Left forelimb (tissue), 1 donor: ENCODE measurements around the gene RABGGTB.
"Not testable (repeated sequence)": the region's sequence is repeated elsewhere in the genome, so short reads cannot be mapped to it uniquely, and the experiment has no call there.

ENCODE experiments used
- DNase-seq: peaks from one replicate; pipeline ENCODE4 v3.0.0-alpha.2; 2018; ENCODE audit warnings: low spot score

The RABGGTB gene

DNA sequence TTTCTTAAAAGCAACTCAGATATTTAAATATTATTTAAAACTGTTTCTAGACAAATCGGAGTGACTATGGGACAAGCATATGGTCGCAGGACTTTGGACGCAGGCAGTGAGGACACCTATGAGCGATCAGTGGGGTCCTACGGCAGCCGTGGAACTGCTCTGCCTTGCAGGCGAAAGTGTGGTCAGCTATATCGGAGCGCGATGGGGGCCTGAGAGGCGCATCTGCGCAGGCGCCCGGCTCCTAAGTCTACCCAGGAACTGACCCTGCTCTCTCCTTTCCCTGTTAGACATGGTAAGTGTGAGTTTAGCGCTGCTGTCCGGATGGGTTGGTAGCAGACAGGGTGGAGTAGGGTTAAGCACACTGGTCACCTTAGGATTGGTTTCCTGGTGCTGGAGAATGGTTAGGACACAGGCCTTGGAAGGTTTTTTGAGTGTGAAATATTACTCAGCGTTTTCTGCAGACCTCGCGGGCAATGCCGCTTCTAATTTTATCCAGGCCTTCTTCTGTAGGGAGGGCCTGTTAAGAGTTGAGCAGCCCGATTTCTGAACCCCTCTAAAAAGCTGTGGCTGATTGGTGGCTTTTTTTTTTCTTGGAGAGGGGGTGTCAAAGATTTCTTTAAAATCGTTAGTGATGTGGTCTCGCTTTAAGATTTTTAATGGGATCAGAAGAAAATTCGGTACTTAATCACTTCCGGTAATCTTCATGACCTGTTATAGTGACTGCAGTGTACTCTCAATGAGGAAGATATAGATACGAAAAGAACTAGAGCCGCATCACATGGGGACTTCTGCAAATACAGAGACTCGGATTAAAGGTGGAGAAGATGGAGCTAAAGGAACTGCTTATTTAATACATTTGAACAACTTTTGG lies at the start of gene RABGGTB:
RABGGTB (plus strand) TSS at position 274 of the 871 bp plus-strand sequence; CDS start at position 290, 16 bp downstream.
- peak; percentile 93 for DNase-seq

DNA sequence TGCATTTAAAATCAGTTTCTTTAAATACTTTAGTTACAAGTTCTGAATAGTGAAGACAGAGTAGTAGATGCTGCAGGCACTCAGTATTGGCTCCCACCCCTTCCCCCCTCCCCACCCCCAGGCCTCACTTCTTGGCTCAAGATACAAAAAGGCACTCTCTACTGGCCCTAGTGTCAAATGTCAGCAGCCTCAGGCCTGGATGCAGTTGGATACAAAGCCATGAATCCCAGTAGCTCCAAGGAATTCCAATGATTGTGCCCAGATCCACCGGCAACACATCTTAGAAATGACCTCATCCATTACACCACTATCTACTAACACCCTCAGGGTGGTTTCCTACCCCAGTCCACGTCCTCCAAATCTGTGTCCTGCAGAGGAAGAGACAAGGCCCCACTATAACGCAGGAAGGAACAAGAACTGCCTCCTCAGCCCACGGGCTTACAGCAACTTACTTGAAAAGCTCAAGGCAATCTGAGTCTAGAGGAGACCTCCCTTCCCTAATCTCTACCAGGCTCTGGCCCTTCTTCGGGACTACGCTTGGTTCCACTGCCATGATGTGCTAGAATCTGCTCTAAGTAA lies 43.9 kb upstream of the RABGGTB start:
- DNase-seq: no peak

DNA sequence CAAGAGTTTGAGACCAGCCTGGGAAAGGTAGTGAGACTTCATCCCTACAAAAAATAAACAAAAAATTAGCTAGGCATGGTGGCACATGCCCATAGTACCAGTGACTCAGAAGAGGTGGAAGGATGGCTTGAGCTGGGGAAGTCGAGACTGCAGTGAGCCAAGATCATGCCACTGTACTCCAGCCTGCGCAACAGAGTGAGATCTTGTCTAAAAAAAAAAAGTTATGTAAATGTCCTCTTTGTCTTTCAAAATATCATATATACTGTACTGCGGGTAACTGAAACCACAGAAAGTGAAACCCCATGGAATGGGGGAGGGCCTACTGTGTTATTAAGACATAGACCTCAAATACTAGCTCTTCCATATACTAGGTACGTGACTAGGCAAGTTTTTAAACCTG lies 40.8 kb upstream of the RABGGTB start:
- DNase-seq: no peak

DNA sequence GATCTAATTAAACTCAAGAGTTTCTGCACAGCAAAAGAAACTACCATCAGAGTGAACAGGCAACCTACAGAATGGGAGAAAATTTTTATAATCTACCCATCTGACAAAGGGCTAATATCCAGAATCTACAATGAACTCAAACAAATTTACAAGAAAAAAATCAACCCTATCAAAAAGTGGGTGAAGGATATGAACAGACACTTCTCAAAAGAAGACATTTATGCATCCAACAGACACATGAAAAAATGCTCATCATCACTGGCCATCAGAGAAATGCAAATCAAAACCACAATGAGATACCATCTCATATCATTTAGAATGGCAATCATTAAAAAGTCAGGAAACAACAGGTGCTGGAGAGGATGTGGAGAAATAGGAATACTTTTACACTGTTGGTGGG lies 28.8 kb upstream of the RABGGTB start:
- not testable (repeated sequence) for DNase-seq

DNA sequence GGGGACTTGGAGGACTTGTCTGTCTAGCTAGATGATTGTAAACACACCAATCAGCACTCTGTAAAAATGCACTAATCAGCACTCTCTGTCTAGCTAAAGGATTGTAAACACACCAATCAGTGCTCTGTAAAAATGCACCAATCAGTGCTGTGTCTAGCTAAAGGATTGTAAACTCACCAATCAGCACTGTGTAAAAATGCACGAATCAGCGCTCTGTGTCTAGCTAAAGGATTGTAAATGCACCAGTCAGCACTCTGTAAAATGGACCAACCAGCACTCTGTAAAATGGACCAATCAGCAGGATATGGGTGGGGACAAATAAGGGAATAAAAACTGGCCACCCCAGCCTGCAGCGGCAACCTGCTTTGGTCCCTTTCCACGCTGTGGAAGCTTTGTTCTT lies 27.5 kb upstream of the RABGGTB start:
- not testable (repeated sequence) for DNase-seq

DNA sequence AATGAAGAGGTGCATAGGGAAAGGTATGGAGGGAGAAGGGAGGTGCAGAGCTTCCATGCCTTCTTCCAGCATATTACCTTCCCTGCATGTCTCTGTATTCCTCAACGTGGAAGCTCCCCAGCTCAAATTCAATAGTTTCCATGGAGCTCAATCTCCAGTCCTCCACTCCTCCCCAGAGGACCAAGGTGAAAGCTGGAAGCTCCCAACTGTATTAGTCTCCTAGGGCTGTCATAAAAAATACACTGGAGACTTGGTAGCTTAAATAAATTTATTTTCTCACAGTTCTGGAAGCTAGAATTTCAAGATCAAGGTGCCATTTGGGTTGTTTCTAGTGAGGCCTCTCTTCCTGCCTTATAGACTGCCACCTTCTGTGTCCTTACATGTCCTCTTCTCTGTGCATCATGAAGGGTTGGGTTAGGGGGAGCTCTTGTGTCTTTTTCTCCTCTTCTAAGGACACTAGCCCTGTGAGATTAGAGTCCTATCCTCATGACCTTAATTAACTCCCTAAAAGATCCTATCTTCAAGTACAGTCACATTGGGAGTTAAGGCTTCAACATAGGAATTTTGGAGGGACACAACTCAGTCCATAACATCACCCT lies 21.9 kb upstream of the RABGGTB start:
- DNase-seq: no peak

DNA sequence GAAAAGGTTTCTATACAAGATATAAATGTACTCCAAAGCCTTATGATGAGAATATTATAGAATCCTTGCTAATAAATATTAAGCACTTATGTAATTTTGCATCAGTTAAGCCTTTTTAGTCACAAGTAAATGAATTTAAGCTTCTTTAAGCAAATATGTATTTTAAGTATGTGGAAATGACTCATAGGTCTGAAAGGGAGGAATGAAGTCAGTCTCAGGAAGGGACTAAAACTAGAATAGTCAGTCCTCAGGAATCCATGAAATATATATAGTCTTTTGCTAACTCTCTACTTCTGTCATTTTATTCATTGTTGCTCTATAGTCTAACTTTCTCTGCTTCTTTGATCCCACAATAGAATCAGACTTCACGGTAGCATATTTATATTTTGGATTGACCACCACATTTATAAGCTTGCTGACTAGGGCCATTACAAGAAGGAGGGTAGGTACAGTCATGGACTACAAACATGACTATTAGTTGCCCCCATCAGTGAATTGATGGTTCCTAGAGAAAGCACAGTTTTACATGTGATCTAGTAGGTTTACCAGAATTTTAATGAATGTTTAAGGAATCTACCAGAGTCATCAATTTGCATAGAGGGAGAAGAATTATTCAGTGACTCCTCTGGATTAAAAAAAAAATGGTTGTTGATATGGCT lies 20.2 kb upstream of the RABGGTB start:
- DNase-seq: no peak

DNA sequence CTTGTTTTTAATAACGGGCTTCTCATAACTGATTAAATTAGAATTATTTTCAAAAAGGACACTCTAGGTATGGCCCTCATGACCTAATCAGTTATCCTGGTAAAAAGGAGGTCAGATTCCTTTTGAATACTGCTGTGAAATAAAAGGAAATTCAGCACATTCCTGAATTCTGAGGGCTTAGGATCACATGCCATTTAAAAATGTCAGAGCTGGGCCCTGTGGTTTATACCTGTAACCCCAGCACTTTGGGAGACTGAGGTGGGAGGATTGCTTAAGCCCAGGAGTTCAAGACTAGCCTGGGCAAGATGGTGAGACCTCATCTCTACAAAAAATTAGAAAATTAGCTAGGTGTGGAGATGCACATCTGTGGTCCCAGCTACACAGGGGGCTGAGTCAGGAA lies 18.0 kb upstream of the RABGGTB start:
- DNase-seq: no peak

DNA sequence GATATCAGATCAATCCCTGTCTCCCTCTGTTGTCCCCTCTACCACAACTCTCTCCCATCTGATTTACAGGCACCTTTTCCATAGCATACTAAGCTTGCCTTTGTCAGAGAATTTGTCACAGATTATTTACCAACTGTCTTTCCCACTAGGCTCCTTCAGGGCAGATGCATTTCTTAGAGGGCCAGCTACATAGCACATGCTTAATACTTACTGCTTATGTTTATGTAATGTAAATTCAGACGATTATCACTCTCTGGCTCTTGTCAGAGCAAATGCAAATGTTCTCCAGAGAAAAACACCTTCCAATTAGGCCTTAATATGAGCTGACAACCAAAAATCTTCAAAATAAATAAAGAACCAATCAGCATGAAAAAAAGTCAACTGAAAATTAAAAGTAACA lies 15.3 kb upstream of the RABGGTB start:
- DNase-seq: no peak

DNA sequence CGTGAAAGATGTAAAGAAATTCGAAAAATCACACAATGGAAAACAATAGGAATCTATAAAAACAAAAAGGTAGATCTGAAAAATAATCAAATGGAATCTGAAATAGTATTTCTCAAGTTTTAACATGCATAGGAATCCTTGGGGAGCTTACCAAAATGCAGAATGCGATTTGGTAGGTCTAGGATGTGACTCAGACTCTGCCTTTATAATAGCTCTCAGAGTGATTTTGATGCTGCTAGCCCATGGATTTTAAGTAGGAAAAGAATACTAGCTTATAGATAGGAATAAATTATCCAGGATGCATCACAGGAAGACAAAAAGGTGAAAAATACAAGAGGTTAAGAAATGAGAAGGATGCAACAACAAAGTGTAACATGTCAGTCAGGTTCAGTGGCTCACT lies 14.1 kb upstream of the RABGGTB start:
- DNase-seq: no peak

DNA sequence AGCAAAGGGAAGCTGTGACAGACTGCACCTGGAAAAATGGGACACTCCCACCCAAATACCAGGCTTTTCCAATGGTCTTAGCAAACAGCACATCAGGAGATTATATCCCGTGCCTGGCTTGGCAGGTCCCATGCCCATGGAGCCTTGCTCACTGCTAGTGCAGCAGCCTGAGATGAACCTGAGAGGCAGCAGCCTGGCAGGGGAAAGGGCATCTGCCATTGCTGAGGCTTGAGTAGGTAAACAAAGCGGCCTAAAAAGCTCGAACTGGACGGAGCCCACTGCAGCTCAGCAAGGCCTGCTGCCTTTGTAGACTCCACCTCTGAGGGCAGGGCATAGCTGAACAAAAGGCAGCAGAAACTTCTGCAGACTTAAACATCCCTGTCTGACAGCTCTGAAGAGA lies 8.2 kb upstream of the RABGGTB start:
- DNase-seq: not testable (repeated sequence)

DNA sequence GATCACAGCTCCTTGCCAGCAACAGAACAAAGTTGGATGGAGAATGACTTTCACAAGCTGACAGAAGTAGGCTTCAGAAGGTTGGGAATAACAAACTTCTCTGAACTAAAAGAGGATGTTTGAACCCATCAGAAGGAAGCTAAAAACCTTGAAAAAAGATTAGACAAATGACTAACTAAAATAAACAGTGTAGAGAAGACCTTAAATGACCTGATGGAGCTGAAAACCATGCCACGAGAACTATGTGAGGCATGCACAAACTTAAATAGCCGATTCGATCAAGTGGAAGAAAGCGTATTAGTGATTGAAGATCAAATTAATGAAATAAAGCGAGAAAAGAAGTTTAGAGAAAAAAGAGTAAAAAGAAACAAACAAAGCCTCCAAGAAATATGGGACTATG lies 7.4 kb upstream of the RABGGTB start:
- not testable (repeated sequence) for DNase-seq

DNA sequence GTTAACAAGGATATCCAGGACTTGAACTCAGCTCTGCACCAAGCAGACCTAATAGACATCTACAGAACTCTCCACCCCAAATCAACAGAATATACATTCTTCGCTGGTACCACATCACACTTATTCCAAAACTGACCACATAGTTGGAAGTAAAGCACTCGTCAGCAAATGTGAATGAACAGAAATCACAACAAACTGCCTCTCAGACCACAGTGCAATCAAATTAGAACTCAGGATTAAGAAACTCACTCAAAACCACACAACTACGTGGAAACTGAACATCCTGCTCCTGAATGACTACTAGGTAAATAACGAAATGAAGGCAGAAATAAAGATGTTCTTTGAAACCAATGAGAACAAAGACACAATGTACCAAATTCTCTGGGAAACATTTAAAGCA lies 5.9 kb upstream of the RABGGTB start:
- not testable (repeated sequence) for DNase-seq

DNA sequence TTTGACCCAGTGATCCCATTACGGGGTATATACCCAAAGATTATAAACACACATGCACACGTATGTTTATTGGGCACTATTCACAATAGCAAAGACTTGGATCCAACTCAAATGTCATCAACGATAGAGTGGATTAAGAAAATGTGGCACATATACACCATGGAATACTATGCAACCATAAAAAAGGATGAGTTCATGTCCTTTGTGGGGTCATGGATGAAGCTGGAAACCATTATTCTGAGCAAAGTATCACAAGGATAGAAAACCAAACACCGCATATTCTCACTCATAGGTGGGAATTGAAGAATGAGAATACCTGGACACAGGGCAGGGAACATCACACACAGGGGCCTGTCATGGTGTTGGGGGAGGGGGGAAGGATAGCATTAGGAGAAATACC lies 2.1 kb upstream of the RABGGTB start:
- DNase-seq: not testable (repeated sequence)

DNA sequence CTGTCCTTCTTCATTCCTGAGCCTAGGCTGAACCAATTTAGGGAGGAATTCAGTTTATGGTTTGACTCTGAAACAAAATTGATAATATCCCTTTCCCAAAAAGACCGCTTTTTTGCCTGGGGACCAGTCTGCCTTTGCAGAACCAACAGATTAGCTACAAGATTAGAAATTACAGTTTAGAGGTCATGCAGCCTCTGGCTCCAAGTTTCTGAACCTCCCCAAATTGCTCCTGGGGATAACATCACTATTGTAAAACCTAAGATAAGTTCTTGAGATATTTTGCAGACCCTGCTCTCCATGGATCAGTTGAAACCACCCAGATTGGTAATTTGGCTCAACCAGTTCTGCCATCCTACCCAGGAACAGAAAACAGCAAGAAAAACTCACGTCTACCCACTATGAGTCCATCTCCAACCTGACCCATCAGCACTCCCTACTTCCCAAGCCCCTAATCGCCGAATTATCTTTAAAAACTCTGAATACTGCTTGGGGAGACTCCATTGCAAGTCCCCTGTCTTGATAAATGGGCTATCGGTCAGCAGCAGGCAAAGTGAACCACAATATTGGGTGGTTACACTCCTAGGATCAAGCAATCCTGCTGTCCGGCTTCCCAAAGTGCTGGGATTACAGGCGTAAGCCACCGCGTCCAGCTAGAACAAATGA lies 605 bp upstream of the RABGGTB start:
- DNase-seq: no peak

DNA sequence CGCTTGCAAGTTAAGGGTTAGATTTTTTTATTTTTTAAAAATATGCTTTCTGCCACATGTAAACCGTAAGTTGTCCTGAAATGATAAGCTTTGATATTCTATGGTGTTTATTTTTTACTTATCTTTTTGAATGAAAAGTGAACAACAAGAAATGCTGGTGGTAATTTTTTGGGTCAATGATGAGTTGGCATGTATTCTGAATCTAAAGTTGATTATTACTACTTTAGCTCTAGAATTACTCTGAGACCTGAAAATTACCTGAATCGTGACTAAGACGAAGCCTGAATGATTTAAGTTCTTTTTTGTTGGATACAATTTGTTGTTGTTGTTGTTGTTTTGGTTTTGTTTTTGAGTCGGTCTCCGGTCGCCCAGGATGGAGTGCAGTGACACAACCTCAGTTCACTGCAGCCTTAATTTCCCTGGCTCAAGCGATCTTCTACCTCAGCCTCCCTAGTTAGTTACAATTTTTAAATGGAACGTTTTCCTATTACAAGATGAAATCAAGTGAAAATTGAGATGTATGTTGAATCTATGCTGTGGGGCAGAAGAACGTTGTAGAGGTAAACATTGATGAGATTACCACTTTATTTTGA lies 941 bp downstream of the RABGGTB start:
- DNase-seq: no peak

DNA sequence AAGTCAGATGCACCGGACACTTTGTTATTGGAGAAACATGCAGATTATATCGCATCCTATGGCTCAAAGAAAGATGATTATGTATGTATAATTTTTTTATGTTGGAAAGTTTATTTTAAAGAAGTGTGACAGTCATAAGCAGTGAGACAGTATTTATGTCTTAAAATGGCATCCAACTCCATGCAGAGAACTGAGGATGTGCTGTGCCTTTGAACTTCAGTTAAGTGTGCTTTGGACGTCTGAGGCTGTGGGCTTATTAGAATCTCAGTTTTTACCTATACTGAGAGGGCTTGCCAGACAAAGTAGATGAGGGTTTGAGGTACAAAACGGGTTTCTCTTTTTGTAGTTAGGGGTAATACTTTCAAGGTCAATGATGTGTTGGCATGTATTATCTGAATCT lies 1.5 kb downstream of the RABGGTB start:
- DNase-seq: no peak

DNA sequence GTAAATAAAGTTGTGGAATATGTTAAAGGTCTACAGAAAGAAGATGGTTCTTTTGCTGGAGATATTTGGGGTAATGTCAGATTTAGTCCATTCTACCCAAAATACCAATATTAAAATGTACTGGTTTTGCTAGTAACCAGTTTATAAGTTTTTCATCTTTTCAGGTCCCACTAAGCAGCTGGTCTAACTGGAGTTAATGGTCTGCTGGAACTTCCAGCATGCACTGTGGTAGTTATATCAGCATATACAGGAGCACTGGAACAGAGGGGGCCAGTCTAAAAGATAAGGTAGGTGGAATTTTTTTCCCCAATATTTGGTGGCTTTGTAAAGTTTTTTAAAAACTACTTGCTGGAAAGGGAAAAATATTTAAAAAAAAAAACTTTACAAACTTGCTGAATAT lies 3.9 kb downstream of the RABGGTB start:
- DNase-seq: no peak

DNA sequence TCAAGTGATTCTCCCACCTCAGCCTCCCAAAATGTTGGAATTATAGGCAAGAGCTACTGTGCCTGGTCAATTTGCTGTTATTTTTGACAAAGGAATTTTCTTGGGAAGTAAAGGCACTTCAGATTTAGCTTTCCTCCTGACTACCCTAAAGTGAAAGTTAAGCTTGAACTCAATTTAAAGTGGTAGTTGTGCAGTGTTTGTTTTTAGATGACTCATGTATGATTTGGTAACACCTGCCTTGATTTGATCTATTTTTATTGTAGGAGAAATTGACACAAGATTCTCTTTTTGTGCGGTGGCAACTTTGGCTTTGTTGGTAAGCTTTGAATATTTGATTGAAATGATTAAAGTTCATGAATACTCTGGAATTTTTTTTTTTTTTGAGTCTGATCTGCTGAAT lies 5.0 kb downstream of the RABGGTB start:
- DNase-seq: no peak

DNA sequence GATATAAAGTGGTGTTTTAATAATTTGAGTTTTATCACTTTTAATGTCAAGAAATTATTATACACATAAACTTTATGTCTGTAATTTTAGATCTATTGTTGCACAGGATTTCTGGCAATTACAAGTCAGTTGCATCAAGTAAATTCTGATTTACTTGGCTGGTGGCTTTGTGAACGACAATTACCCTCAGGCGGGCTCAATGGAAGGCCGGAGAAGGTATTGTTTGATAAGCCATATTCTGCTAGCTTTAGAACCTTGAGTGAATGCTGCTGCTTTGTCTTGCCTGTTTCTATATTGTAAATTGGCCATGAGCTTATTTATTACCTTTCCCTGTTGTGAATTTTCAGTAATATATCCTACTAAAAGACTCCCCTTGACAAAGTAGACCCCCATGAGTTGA lies 6.0 kb downstream of the RABGGTB start:
- no peak for DNase-seq

DNA sequence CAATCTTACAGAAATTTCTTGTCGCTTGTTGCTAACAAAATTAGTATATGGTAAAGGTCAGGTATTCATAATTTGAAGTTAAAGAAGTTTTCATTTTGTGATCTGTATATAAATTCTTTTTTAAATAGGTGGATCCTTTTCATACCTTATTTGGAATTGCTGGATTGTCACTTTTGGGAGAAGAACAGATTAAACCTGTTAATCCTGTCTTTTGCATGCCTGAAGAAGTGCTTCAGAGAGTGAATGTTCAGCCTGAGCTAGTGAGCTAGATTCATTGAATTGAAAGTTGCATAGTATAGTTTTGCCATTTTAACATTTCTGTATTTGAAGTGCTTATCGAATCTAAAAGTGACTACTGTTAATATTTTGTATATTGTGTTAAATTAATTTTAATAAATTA lies 8.3 kb downstream of the RABGGTB start:
- no peak for DNase-seq

DNA sequence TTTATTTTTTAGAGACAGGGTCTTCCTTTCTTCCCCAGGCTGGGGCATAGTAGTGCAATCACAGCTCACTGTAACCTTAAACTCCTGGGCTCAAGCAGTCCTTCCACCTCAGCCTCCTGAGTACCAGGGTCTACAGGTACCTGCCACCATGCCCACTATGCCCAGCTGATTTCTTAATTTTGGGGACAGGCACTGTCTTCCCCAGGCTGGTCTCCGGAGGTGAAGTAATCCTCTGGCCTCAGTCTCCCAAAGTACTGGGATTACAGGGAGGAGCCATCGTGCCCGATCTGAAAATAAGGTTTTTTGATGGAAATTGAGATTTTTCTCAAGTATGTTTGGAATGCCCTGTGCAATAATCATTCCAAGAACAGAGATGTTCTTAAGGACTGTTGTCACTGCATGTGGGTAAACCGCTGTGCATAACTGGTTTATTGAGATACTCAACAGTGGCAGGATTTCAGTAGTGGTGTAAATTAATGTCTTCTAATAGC lies 9.7 kb downstream of the RABGGTB start:
- no peak for DNase-seq
